GM18870 (cell line): ENCODE results near the gene MYOT.

ENCODE experiments used
- ATAC-seq: cut with Tn5 transposase; IDR thresholded peaks from one replicate; pipeline ENCODE4 v1.9.1; 2021; ENCODE audit warnings: moderate library complexity; ENCODE audit not compliant: unreplicated experiment

Gene MYOT, protein sequence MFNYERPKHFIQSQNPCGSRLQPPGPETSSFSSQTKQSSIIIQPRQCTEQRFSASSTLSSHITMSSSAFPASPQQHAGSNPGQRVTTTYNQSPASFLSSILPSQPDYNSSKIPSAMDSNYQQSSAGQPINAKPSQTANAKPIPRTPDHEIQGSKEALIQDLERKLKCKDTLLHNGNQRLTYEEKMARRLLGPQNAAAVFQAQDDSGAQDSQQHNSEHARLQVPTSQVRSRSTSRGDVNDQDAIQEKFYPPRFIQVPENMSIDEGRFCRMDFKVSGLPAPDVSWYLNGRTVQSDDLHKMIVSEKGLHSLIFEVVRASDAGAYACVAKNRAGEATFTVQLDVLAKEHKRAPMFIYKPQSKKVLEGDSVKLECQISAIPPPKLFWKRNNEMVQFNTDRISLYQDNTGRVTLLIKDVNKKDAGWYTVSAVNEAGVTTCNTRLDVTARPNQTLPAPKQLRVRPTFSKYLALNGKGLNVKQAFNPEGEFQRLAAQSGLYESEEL

DNA sequence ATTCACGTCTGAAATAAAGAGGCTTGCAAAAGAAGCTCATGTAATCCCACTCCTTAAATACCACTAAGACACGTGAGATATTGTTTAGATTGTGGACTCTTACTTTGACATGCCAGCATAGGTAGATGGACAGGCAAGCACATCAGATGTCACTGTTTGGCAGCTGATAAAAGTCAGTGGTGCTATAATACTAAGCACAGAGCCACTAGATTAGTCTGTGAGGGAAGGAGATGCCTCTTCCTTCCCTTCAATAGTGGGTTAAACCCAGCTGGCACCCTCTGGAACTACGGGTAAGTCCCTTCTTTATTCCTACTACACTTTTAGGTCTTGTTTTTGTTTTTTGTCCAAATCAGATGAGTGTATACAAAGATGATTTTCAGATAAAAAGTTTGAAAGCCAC is at the start of gene MYOT:
Gene MYOT, plus strand, starts transcription at position 197 of the 400 bp plus-strand sequence. CDS start 2,792 bp downstream, outside the sequence.
- no peak for ATAC-seq

DNA sequence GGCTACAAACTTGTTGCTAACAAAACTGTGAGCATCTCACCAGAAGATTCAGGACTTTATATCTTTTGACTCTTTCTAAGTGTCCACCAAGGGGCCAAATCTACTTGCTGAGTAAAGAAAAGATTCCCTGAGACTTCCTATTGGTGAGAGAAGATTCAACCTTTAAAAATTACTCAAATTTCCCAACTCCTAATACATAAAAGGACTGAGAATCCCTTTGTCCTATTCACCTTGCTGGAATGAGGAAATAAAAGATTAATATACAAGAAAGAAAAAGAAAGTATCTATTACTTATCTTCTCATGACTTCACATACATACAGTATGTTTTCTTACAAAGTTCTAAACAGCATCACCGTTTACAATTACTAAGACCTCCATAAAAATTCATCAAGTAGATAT is 47.9 kb upstream of the MYOT start:
- no peak for ATAC-seq

DNA sequence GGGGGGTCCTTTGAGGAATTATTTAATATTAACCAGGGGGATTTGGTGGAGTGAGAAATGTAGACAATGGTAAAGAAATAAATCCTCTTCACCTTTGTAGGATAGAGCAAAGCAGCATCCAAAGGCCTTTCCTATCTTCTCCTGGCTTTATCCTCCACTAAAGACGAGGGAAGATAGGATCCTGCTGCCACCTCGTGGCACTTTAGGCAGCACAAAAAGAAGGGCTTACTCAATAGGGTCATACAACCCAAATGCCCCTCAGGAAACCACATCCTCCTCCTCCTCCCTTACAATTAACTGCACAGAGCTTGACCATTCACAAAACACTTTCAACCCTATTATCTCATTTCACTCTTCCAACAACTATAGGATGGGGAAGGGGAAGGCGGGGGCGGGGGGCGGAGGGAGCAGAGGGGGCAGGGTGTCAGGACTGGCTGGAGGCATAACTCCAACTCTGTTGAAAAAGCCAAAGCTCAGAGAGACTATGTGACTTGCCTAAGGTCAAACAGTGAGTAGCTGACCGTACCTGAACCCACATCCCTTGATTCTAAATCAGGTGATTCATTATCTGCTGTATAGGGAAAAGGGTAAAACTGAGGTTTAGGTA is 45.4 kb upstream of the MYOT start:
- no peak for ATAC-seq

DNA sequence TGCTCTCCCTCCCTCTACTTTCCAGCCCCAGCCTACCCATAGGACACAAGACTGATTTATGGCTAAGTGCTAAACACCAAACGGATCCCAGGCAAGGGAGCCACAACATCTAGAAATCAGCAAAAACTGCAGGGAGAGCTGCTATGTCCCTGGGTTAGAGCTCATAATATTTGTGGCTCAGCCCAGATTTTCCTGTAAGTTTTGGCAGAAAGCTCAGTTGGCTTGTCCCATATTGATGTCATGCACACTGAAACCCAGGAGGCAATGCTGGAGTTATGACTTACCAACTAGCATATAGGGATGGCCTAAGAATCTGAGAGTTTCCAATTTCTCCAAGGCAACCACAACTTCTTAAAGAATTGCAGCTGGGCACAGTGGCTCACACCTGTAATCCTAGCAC is 44.7 kb upstream of the MYOT start:
- ATAC-seq: no peak

DNA sequence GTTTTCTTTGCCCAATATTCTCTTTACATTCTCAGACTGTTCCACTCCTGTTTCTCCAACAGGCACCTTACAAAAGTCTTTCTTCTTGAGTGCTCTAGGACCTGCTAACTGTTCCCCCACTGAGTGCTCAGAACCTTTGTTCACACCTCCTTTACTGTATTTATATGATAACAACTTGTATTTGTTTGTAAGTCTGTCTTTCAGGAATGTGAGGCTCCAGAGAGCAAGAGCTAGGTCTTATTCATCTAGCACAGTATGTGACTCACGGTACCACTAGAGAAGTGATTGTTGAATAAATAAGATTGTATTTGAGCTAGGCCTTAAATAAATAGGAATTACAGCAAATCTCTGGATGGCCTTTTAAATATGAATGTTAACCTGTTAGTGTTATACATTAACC is 42.5 kb upstream of the MYOT start:
- ATAC-seq: no peak

DNA sequence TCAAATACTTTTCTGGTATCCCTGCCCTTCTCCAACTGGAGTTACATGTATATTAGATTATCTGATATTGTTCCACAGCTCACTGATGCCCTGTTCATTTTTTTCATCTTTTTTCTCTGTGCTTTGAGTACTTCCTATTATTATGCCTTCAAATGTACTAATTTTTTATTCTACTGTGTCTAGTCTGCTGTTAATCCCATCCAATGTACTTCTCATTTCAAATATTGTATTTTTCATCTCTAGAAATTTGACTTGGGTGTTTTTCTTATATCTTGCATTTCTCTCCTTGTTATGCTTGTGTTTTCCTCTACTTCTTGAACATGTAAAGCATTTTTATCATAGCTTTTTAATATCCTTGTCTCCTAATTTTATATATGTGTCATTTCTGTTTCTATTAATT is 41.6 kb upstream of the MYOT start:
- no peak for ATAC-seq

DNA sequence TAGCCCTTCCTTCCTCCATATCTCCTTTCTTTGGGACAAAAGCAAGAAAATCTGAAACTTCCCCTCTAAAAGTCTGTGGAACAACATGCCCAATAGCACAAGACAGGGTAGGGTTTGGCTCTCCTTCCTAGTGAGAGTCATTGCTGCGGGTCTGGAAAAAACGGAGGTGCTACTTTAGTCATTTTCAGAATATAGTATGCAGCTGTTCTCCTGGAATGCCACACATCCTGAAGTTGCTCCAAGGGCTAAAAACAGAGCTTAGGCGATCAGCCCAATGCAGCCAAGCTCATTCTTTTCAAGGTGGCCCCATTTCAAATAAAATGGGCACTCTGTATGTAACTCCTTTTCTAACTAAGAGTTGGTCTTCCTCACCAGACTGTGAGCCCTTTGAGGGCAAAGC is 39.5 kb upstream of the MYOT start:
- ATAC-seq: no peak

DNA sequence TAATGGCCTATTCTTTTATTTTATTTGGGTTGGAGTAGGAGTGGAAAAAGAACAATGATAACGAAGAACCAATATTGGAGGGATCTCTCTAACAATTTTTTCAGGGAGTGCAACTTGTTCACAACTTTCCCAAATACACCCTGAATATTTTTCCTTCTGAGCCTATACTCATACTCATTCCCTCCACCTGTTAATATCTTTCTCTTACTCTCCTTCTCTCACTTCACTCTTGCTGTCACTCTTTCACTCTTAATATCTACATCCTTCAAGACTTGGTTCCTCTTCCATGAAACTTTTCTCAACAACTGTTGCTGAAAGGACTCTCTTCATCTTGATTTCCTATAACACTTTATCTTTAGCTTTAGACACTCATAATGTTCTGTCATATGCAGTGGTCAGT is 39.0 kb upstream of the MYOT start:
- no peak for ATAC-seq

DNA sequence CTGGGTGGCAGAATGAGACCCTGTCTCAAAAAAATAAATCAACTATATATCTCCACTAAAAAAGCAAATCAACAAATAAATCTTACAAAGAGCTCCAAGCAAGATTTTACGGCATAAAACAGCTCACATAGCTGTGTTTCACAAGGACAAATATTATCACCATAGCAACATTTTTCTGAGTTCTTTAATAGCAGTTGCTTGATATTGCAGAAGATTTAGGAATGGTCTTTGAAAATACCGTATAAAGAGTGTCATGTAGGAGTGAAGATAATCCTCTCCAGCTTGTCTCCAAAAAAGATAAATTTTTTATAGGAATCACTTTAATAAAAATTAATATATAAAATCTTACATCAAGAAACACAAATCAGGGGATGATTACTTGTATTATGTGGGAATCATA is 36.6 kb upstream of the MYOT start:
- no peak for ATAC-seq

DNA sequence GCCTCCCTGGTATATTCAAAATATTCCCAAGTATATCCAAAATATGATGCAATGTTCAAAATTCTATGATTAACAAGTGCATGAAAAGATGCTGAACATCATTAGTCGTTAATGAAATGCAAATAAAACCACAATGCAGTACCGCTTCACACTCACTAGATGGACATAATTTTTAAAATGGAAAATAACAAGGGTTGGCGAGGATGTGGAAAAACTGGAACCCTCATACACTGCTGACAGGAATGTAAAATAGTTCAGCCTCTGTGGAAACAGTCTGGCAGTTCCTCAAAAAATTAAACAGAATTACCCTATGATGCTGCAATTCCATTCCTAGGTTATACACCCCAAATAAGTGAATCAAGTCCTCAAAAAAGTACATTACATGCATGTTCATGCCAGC is 36.1 kb upstream of the MYOT start:
- no peak for ATAC-seq

DNA sequence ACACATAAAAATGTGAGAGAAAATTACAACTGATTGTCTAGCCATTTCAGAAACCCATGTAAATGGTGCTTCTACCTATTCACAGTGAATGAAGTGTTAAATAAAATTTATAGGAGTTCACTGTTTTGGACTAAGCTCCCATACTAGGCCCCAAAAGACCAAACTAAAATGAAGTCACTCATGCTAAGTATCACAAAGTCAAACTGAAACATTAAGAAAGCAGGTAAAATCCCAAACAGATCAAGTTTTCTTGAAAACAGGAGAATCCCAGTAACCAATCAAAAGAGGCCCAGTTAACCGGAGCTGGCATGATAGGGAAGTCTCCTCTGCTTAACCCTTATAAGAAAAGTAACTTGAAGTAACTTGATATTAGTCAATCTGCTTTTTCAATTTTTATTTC is 35.2 kb upstream of the MYOT start:
- no peak for ATAC-seq

DNA sequence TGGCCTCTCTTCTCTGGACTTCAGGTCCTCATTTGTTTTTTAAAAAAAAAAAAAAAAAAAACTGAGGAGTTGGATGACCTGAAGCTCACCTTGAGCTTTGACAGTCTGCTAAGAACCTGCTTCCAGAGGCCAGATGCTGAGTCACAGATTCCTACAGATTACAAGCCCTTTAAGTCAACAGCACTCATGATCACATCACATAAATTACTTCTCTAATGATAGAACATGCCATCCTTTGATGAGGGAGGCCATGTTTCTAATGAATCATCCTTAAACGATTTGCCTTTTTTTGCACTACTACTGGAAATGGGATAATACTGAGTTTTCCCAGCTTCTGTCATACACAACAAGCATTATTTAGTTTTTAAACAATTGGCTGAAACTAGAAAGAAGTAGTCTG is 34.2 kb upstream of the MYOT start:
- ATAC-seq: no peak

DNA sequence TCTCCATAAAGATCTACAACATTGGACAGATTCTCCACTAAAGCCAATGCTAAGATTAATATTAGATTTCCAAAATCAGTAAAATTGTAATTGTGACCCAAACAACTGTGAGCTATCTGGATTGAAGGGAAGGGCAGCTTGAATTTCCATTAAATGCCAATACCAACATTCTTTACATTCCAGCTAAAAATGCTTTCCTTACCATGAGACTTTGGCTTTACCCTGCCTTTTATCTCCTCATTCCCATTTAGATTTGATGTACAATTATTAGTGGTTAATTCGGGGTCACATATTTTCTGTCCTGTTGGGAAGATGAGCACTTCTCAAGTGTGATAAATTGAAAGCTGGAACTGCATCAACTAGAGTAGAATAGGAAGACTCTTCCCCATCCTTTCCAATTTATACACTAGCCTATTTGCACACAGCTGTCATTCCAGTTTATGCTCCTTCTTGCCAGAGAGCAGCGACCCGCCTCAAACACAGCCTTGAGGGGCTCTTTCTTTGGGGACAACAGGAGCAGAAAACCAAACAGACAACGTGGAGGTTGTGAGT is 33.1 kb upstream of the MYOT start:
- no peak for ATAC-seq

DNA sequence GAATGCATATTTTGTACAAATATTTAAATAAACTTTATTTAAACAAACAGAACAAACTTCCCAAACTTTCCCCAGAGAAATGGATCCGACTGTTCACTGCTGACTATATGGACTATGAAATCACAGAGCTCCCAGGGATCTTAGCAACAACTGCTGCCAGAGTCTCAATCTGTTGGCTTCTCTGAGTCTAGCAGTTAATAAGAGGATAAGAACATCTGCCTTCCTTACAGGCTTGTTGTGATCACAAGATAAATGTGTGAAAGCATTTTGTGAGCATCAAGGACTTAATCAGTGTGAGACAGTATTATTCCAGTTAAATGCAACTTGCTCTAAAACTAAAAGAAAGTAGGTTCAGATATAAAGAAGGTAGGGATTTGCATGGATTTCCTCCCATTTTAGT is 31.4 kb upstream of the MYOT start:
- ATAC-seq: no peak

DNA sequence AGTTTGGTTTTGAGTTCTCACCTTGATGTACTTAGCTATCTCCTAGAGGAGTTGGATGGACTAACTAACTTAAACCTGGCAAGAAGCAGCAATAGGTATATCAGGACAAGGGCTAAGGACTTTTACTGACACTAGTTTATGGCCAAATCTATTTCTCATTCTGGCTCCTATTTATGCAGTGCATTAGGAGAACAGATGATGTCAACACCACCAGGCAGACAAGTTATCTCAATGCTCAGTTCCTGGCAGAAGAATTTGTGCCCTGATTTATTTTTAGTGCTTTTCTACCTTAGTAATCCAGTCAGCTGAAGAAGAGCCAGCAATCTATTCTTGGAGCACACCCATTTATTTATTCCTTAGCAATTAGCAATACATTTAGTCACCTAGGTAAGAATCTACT is 30.7 kb upstream of the MYOT start:
- ATAC-seq: no peak

DNA sequence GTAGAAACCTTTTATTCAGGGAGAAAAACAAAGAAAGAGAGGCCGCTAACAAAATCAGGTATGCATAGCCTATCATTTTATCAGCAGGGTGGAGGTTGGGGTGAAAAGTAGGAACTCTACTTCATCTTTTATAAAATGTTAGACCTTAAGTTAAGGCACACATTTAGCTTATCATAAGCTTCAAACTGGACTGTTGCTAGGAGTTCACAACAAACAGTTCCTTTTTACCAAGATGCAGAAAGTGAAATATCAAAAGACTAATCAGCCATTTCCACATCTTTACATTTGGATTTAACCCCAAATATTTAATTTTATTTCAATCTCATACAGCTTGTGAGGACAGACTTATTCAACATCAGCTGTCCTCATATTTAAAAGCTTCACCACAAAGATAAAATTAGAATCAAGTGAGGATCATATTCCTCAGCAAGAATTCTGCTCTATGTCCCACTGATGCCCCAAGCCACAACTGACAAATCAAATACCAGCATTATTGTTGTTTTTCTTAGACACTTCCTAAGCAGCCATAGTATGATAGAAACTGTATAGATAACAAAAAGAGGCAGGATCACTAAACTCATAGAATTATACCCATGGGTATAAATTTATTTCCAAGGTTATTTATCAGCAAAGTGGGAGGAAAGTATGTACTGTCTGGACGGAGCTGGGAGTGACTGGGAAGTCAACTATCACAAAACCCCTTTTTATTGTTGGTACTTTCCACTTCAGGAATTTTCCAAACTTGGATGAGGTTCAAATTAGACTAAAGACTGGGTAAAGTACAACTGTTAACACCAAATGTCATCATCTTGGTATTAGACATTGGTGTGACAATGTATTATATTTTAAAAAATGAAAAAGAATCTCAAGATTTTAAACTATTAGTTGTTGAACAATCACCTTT is 29.9 kb upstream of the MYOT start:
- ATAC-seq: no peak

DNA sequence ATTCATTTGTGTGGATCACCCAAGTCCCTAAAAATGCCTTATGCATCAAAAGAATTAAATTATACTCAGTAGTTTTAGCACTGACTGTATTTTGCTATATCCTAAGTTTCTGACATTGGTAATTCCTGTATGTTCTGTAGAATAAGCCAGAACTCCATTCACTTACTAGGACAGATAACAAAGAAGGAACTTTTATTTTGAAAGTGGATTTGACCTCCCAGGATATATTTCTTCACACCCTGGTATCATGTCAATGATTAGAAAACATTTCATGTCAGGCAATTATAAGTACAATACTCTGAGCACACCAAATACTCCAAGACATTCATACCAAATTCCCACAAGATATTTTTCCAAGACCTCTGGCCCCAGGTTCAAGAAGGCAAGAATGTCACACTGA is 28.7 kb upstream of the MYOT start:
- ATAC-seq: no peak

DNA sequence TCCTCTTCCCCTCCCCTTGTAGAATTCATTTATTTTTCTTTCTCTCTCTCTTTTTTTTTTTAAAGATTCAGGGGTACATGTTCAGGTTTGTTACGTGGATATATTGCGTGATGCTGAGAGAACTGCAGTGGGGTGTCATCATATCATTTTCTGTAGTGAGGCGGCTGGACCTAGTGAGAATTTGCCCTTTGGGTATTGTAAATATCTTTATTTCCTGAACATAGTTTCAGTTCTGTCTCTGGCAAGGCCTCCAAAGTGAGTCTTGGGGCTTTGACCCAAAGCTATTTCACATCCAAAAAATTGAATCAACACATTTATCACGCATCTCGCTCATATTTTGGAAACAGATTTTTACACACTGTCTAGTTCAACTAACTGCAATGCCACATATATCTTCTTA is 25.4 kb upstream of the MYOT start:
- ATAC-seq: no peak

DNA sequence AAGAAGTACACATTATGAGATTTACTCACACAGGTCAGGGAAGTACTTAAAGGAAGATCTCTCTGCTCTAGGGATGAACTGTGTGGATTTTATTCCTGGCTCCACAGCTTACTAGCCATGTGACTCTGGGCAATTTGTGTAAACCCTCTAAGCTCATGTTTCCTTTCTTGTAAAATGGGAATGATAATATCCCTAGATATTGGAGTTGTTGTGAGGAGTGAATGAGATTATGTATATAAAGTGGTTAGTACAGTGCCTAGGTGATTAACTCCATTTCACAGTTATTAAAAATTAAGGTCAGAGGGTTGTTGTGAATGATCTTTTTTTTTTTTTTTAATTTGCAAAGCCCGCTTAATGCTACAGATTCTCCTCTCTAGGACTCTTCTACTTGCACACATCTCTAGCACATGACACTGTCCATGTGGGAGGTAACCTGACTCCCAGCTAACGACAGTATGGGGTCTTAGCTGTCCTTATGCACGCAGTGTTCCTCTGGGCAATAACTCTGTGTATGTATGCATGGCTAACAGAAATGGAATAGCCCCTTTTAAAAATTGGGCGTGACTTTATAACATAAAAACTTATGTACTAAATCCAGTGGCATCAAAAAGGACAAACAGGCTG is 23.9 kb upstream of the MYOT start:
- ATAC-seq: no peak

DNA sequence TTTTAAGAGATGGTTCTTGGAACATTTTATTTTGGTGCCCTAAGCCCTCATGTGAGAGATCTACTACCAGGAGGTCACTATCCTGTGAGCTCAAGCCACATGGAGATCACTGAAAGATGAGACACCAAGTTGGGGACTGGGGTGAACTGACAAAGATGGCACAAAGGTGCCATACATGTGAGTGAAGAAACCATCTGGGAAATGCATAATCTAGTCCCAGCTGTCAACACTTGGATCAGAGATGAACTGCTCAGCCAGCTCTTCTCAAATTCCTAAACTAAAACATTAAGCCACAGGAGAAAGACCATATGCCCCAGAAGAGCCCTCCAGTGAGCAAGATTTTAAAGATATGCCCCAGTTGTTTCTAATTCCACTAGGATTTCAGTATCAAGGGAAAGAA is 22.2 kb upstream of the MYOT start:
- ATAC-seq: no peak

DNA sequence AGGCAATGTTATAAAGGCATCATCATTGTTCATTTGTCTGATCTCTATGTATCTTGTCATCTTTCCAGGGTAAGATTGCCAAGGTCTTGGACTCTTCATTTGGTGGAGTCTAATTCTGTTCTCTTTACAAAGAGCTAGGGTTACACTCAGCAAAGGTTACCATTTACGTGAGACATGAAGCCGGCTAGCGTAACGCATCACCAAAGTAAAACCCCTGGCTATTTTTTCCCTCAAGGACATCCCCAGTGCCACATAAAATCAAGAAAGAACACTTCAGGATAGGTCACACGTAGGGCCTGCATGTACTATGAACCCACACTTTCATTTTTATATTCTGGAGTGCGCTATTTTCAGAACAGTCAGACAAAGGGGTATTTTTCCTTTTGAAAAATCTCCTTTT is 20.0 kb upstream of the MYOT start:
- no peak for ATAC-seq
